Stimulated activated CD4-positive, alpha-beta T cell treated with anti-CD3 and anti-CD28 coated beads, Interleukin-2, amount 100 ng/mL, for 4 hours (primary cell): Measurements from ENCODE around the gene ACTR2.
"Not testable (repeated sequence)": the region's sequence is repeated elsewhere in the genome, so short reads cannot be mapped to it uniquely, and the experiment has no call there.

Experiments used
- DNase-seq: peaks from one replicate; pipeline ENCODE4 v3.0.0-alpha.2; 2020; ENCODE audit warnings: low read depth

ACTR2 gene

DNA sequence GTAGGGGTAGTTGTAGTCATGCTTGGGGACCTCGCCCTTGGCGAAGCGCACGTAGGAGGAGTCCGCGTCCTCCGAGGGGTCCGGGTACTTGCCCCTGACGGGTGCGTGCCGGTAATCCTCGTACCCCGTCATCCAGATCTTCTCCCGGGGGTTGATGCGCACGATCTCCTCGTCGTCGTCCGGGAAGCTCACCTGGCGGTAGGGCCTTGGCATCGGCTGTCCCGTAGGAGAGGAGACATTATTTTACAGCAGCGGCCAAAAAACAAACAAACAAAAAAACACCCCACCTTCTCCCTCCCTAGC is 86.3 kb downstream of the ACTR2 start:
- no peak for DNase-seq

- no peak for DNase-seq
Measured at GRCh38 chr2:65314801-65315441, 87.3 kb downstream of the ACTR2 start.

- no peak for DNase-seq
Measured at GRCh38 chr2:65316072-65316471, 88.4 kb downstream of the ACTR2 start.

DNA sequence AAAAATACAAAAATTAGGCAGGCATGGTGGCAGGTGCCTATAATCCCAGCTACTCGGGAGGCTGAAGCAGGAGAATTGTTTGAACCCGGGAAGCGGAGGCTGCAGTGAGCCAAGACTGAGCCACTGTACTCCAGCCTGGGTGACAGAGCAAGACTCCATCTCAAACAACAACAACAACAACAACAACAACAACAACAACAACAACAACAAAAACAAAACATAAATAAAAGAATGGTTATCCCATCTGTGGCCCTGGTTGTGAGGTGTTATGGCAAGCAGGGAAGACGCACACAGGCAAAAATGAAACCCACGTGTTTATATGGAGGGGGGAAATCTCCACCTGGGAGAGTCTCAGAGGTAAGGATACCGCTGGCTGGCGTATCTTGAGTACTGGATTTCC is 89.7 kb downstream of the ACTR2 start:
- DNase-seq: not testable (repeated sequence)

GRCh38 chr2:65317841-65318240 is 90.2 kb downstream of the ACTR2 start:
- no peak for DNase-seq

DNA sequence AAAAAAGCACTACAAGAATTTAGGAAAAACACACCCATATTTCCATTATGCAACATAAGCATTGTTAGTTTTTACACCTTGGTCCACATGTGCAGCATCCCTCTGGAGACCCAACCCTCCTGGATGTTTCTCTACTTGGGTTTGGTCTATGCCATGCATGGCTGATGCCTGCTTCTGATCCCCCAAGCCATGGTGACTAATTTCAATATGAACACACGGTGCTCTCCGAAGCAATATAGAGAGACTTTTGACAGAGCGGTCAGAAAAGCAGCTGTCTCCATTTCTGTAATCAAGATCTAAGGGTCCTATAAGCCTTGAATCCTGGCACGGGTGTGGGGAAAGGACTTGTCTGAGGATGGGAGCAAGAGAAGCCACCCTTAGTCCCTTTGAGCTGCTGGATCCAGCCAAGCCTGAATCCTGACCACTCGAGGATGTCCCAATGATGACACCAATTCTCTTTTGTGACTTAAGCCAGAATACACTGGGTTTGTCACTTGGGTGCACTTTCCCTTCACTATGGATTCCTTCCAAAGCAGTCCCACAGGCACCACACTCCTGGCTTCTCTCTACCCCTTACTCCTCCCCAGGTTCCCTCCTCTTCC is 91.5 kb downstream of the ACTR2 start:
- no peak for DNase-seq

GRCh38 chr2:65319674-65320041 is 92.0 kb downstream of the ACTR2 start:
- no peak for DNase-seq

DNA sequence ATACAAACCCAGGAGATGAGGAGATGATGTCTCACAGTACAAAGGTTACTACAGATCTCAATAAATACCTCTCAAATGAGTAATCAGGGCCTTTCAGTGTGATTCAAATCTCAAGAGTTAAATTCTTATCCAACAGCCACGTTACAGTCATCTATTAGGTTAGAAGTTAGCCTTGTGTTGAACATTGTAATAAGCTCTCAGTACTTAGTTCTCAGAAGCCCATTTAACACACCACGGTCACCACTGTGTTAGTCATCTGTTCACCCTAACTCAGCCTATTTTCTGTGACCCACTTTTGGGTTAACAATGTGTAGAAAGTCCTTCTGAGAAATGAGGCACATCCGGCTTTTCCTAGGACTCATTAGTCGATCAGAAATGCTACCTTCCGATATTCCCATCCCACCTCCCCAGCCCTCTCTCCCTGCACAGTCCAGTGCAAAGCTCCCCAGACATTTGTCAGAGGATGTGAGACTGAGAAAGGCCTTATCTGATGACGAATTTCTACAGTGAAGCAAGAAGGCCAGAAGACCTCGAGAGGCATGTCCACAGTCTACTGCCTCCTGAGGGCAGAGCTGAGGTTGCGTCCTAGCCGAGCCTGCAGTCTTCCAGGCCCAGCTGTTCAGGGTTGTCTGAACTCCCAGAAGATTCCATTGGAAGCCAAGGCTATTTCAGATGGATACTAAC is 92.6 kb downstream of the ACTR2 start:
- DNase-seq: no peak
